HCT116 (cell line): Measurements from ENCODE around the gene PSMA6. TPM values are rescaled to one million over a fixed set of nuclear protein-coding genes. Genes with fewer than 3 reads are reported as not detected.

Experiments
- ATAC-seq: fragments of 200-7000 bp; cut with Tn5 transposase; 2 replicates; pipeline ENCODE4 v1.9.1; 2020; ENCODE audit warnings: mild to moderate bottlenecking, moderate library complexity
- BruUV-seq: library from RNA; stranded (reverse); fragments of 400-500 nt; replicated peaks from 2 replicates; lab custom pipeline; 2021; lab: Mats Ljungman, UMichigan
- CTCF ChIA-PET: fragments of 300-600 bp; sonication (Branson Sonifier 250); formaldehyde crosslinking; loops from one replicate; lab custom pipeline; 2021; ENCODE audit warnings: antibody characterized with exemption; lab: Charles Lee
- POLR2A ChIA-PET: fragments of 300-600, 350-600 bp; sonication (Branson Sonifier 250); formaldehyde crosslinking; loops from one replicate; lab custom pipeline; 2021; ENCODE audit warnings: antibody characterized with exemption; lab: Charles Lee
- RAD21 ChIA-PET, 2 experiments: fragments of 300-600 bp; sonication (Branson Sonifier 250); formaldehyde crosslinking; loops; one replicate each; lab custom pipeline; 2023; ENCODE audit warnings: low total read pairs in 2 of 2; ENCODE audit not compliant: uncharacterized antibody in 2 of 2, unreplicated experiment in 2 of 2, low non-redundant PET in 1 of 2; lab: Charles Lee
- DNase-seq: peaks from one replicate; pipeline ENCODE4 v3.0.0-alpha.2; 2010; ENCODE audit warnings: low read depth, low spot score
- H2AFZ ChIP-seq: fragments of 200-600 bp; shearing (Covaris generic), sonication (generic); 2 replicates; pipeline ENCODE4 v1.6.1; 2017; ENCODE audit warnings: low read depth, mixed run types, mixed read lengths, antibody characterized with exemption, low read length; ENCODE audit not compliant: poor library complexity, severe bottlenecking
- H3K27ac ChIP-seq: 2 replicates; pipeline ENCODE4 v1.5.1; 2012; ENCODE audit warnings: low read depth, low read length
- H3K27me3 ChIP-seq: fragments of 200-600 bp; sonication (generic); 2 replicates; pipeline ENCODE4 v1.6.1; 2016; ENCODE audit warnings: mixed run types, low read length, mixed read lengths; ENCODE audit not compliant: insufficient read depth
- H3K36me3 ChIP-seq, 2 experiments: fragments of 200-500 bp in 1 of 2; fragments of 200-600 bp in 1 of 2; sonication (Bioruptor generic) in 1 of 2; sonication (generic) in 1 of 2; 2 replicates each; pipeline versions ENCODE4 v1.5.1 to v1.6.1; 2014 to 2016; ENCODE audit warnings: low read length in 2 of 2, inconsistent platforms in 1 of 2, mixed read lengths in 1 of 2, mixed run types in 1 of 2; ENCODE audit not compliant: insufficient read depth in 2 of 2, control insufficient read depth in 1 of 2
- H3K4me1 ChIP-seq, 2 experiments: fragments of 200-600 bp in 1 of 2; sonication (generic) in 1 of 2; 2 replicates each; pipeline versions ENCODE4 v1.5.1 to v1.6.1; 2012 to 2017; ENCODE audit warnings: low read length in 2 of 2, inconsistent platforms in 1 of 2, mild to moderate bottlenecking in 1 of 2, mixed read lengths in 1 of 2, mixed run types in 1 of 2, moderate library complexity in 1 of 2; ENCODE audit not compliant: insufficient read depth in 2 of 2, control insufficient read depth in 1 of 2
- H3K4me2 ChIP-seq: fragments of 200-600 bp; sonication (generic); 2 replicates; pipeline ENCODE4 v1.6.1; 2017; ENCODE audit warnings: mixed run types, low read length, mixed read lengths
- H3K4me3 ChIP-seq, 2 experiments: fragments of 200-600 bp in 1 of 2; sonication (generic) in 1 of 2; replicated peaks in 1 of 2; 2 replicates each; pipeline ENCODE4 v1.5.1; 2011 to 2016; ENCODE audit warnings: low read length in 2 of 2, control low read depth in 1 of 2, low read depth in 1 of 2, mild to moderate bottlenecking in 1 of 2, mixed read lengths in 1 of 2, mixed run types in 1 of 2
- H3K79me2 ChIP-seq: fragments of 200-600 bp; sonication (generic); 2 replicates; pipeline ENCODE4 v1.6.1; 2017; ENCODE audit warnings: mild to moderate bottlenecking, mixed run types, low read length, moderate library complexity, mixed read lengths; ENCODE audit not compliant: insufficient read depth
- H3K9ac ChIP-seq: fragments of 200-600 bp; sonication (generic); 2 replicates; pipeline ENCODE4 v1.6.1; 2016; ENCODE audit warnings: low read length, mixed read lengths
- H3K9me2 ChIP-seq: fragments of 200-600 bp; sonication (generic), shearing (Covaris generic); 2 replicates; pipeline ENCODE4 v1.6.1; 2017; ENCODE audit warnings: mixed run types, mild to moderate bottlenecking, moderate library complexity; ENCODE audit not compliant: insufficient read depth
- H3K9me3 ChIP-seq, 2 experiments: fragments of 200-500 bp in 1 of 2; fragments of 200-600 bp in 1 of 2; sonication (Bioruptor generic) in 1 of 2; sonication (generic) in 1 of 2; 2 replicates each; pipeline ENCODE4 v1.6.1; 2014 to 2017; ENCODE audit warnings: low read length in 2 of 2, mixed read lengths in 2 of 2, inconsistent platforms in 1 of 2, low read depth in 1 of 2, mild to moderate bottlenecking in 1 of 2, mixed run types in 1 of 2, moderate library complexity in 1 of 2; ENCODE audit not compliant: control insufficient read depth in 1 of 2, insufficient read depth in 1 of 2
- H4K20me1 ChIP-seq: fragments of 200-600 bp; sonication (generic), shearing (Covaris generic); 2 replicates; pipeline ENCODE4 v1.6.1; 2017; ENCODE audit warnings: mixed run types, mild to moderate bottlenecking, moderate library complexity; ENCODE audit not compliant: insufficient read depth
- CBX3 ChIP-seq: IDR thresholded peaks from 2 replicates; pipeline ENCODE4 v1.6.1; 2012; ENCODE audit warnings: low read depth
- CTCF ChIP-seq, 3 experiments: fragments of 200-600 bp in 1 of 3; sonication (generic) in 1 of 3; IDR thresholded peaks in 2 of 3; conservative IDR thresholded peaks in 1 of 3; 2 replicates each; pipeline ENCODE4 v1.5.1; 2012 to 2017; ENCODE audit warnings: low read depth in 2 of 3, low read length in 2 of 3, antibody characterized with exemption in 1 of 3, borderline replicate concordance in 1 of 3, control low read depth in 1 of 3, mild to moderate bottlenecking in 1 of 3, mixed read lengths in 1 of 3, mixed run types in 1 of 3, moderate library complexity in 1 of 3; ENCODE audit not compliant: insufficient read depth in 1 of 3
- EGR1 ChIP-seq: IDR thresholded peaks from 2 replicates; pipeline ENCODE4 v1.6.1; 2012; ENCODE audit warnings: low read depth
- ELF1 ChIP-seq: IDR thresholded peaks from 2 replicates; pipeline ENCODE4 v1.6.1; 2012; ENCODE audit warnings: low read depth, borderline replicate concordance
- EZH2 ChIP-seq: fragments of 200-600 bp; sonication (generic); IDR thresholded peaks from 2 replicates; pipeline ENCODE4 v1.6.1; 2017; ENCODE audit warnings: antibody characterized with exemption, mixed run types
- EZH2phosphoT487 ChIP-seq: fragments of 200-600 bp; IDR thresholded peaks from 2 replicates; pipeline ENCODE4 v1.6.1; 2018; ENCODE audit warnings: antibody characterized with exemption, borderline replicate concordance
- FOSL1 ChIP-seq: IDR thresholded peaks from 2 replicates; pipeline ENCODE4 v1.6.1; 2012; ENCODE audit warnings: low read depth
- JUND ChIP-seq: IDR thresholded peaks from 2 replicates; pipeline ENCODE4 v1.6.1; 2012
- POLR2A ChIP-seq: IDR thresholded peaks from 2 replicates; pipeline ENCODE4 v1.7.0; 2011; ENCODE audit warnings: borderline replicate concordance; ENCODE audit not compliant: insufficient read depth, insufficient read length; ENCODE audit errors: extremely low read depth
- RAD21 ChIP-seq: IDR thresholded peaks from 2 replicates; pipeline ENCODE4 v1.6.1; 2012; ENCODE audit warnings: low read depth, mild to moderate bottlenecking
- SIN3A ChIP-seq: IDR thresholded peaks from 2 replicates; pipeline ENCODE4 v1.6.1; 2012; ENCODE audit warnings: low read depth
- SP1 ChIP-seq: IDR thresholded peaks from 2 replicates; pipeline ENCODE4 v1.6.1; 2012; ENCODE audit warnings: low read depth
- TCF7L2 ChIP-seq: IDR thresholded peaks from 2 replicates; pipeline ENCODE4 v1.7.0; 2011; ENCODE audit warnings: borderline replicate concordance, inconsistent platforms; ENCODE audit not compliant: insufficient read depth, insufficient read length; ENCODE audit errors: extremely low read depth
- ZBTB33 ChIP-seq: IDR thresholded peaks from 2 replicates; pipeline ENCODE4 v1.6.1; 2011; ENCODE audit warnings: mild to moderate bottlenecking, low read length, moderate library complexity; ENCODE audit not compliant: insufficient replicate concordance; ENCODE audit errors: extremely low read depth
- ZFX ChIP-seq: fragments of 450-650 bp; IDR thresholded peaks from 2 replicates; pipeline ENCODE4 v1.6.1; 2017
- ZNF274 ChIP-seq: fragments of 200-500 bp; sonication (Bioruptor generic); IDR thresholded peaks from 2 replicates; pipeline ENCODE4 v1.6.1; 2014; ENCODE audit warnings: mild to moderate bottlenecking, low read depth, low read length, inconsistent platforms
- intact Hi-C: fragments of 100-400 bp; cut with micrococcal nuclease; formaldehyde crosslinking; loops from 2 replicates; pipeline ENCODE4 v1.10.0; 2022
- total RNA-seq: library from RNA; stranded (reverse); gene quantifications from one replicate; pipeline ENCODE4 v1.2.1, GENCODE V29; 2021; ENCODE audit not compliant: unreplicated experiment
- TF ChIP-seq, protein P1 (sequence below): IDR thresholded peaks from 2 replicates; pipeline ENCODE4 v1.6.1; 2012
- TF ChIP-seq, protein P2 (sequence below): IDR thresholded peaks from 2 replicates; pipeline ENCODE4 v1.6.1; 2012; ENCODE audit warnings: low read depth

PSMA6 gene
- total RNA-seq, 1 experiment from 2014 or later, result 194 TPM

DNA sequence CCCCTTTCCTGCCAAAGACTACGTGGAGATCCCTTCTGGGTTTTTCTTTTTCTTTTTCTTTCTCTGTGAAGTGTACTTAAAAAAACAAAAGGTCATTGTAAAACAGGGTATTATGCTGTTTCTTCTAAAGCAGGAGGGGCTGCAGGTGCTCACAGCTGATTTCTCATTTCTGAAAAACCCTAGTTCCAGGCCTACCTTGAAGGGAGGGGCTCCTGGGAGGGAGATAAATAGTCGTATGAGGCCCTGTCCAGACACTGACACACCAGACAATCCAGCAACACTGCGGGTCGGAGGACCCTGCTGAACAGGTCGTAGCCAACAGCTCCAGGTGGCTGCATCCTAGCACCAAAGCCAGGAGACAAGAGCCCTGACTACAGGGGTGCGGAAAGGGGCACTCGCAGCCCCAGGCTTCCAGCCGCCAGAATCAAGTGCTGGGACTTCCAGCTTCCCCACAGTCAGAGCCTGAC, 41.1 kb downstream of the PSMA6 start:
- no TSS peak for BruUV-seq
- Histone ChIP-seq H3K9me3 (no peaks in the 10 kb centered on the region), H3K27ac (peak overlapping the region; percentile 18; the same call in 1 of the 2 replicates), H3K4me2 (peak overlapping the region; percentile 69; the same call in 1 of the 2 replicates), H3K79me2 (no peaks in the 10 kb centered on the region), H3K4me3 (no peak overlapping the region), H3K4me1 (peaks cover 66 to 67% of the 10 kb centered on the region in 2 experiments), H4K20me1 (no peaks in the 10 kb centered on the region), H3K9me2 (no peaks in the 10 kb centered on the region), H3K36me3 (no peaks in the 10 kb centered on the region), H2AFZ (no peak overlapping the region), H3K9ac (peak overlapping the region; percentile 47; the same call in 1 of the 2 replicates), H3K27me3 (no peaks in the 10 kb centered on the region)
- intact Hi-C loops, result loop anchor here (5.0 kb wide), 1 partner anchor 69 kb away; the partner anchor contains the start of gene NFKBIA
- RAD21 ChIA-PET, result no interaction called here
- TF ChIP-seq RAD21 (no peak), EGR1 (no peak), ZBTB33 (no peak), CBX3 (no peak), SIN3A (no peak), ELF1 (no peak), EZH2phosphoT487 (no peak), POLR2A (no peak), CTCF (IDR thresholded peaks at IDR 0.05 in 2 of 3, conservative IDR thresholded peaks at IDR 0.05 in 1 of 3; ENCODE audit: borderline replicate concordance in 1 of 3, insufficient read depth in 1 of 3, low read depth in 2 of 3, low read length in 2 of 3) (no peak), ZNF274 (no peak), JUND (no peak), ZFX (no peak), SP1 (no peak), EZH2 (no peak), TCF7L2 (no peak), FOSL1 (no peak)
- TF ChIP-seq, protein P1, sequence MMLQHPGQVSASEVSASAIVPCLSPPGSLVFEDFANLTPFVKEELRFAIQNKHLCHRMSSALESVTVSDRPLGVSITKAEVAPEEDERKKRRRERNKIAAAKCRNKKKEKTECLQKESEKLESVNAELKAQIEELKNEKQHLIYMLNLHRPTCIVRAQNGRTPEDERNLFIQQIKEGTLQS, result no peak
- TF ChIP-seq, protein P2, sequence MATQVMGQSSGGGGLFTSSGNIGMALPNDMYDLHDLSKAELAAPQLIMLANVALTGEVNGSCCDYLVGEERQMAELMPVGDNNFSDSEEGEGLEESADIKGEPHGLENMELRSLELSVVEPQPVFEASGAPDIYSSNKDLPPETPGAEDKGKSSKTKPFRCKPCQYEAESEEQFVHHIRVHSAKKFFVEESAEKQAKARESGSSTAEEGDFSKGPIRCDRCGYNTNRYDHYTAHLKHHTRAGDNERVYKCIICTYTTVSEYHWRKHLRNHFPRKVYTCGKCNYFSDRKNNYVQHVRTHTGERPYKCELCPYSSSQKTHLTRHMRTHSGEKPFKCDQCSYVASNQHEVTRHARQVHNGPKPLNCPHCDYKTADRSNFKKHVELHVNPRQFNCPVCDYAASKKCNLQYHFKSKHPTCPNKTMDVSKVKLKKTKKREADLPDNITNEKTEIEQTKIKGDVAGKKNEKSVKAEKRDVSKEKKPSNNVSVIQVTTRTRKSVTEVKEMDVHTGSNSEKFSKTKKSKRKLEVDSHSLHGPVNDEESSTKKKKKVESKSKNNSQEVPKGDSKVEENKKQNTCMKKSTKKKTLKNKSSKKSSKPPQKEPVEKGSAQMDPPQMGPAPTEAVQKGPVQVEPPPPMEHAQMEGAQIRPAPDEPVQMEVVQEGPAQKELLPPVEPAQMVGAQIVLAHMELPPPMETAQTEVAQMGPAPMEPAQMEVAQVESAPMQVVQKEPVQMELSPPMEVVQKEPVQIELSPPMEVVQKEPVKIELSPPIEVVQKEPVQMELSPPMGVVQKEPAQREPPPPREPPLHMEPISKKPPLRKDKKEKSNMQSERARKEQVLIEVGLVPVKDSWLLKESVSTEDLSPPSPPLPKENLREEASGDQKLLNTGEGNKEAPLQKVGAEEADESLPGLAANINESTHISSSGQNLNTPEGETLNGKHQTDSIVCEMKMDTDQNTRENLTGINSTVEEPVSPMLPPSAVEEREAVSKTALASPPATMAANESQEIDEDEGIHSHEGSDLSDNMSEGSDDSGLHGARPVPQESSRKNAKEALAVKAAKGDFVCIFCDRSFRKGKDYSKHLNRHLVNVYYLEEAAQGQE, result no peak
- no peak for ATAC-seq
- no peak for DNase-seq
- POLR2A ChIA-PET, result interaction anchor here (0.9 to 1.4 kb wide), 2 partner anchors 8 to 41 kb away, joined by 3 to 4 read pairs; partner anchors contain the start of gene PSMA6
- CTCF ChIA-PET, result no interaction called here
